HG03066 (cell line): ENCODE results near the gene KCNJ1.

ENCODE experiments used
- ATAC-seq: cut with Tn5 transposase; IDR thresholded peaks from one replicate; pipeline ENCODE4 v1.9.1; 2021; ENCODE audit warnings: low read depth; ENCODE audit not compliant: unreplicated experiment

KCNJ1 gene

DNA sequence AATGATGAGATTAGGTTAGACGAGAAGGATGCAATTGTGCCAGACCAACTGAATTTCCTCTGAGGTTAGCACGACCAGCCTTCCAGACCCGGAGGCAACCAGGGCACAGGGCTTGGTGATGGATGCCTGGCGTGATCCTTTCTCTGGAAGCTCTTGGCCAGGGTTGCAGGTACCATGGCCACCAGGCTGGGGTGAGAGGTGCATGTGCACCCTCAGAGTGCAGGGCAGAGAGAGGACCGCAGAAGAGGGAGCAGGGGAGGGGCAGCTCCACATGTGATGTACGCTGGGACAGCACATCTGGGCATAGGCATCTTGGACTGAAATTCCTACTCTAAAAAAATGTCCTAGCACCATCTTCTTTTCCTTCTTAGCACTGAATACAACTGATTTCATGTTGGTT, 10.9 kb downstream of the KCNJ1 start:
- ATAC-seq = no peak

DNA sequence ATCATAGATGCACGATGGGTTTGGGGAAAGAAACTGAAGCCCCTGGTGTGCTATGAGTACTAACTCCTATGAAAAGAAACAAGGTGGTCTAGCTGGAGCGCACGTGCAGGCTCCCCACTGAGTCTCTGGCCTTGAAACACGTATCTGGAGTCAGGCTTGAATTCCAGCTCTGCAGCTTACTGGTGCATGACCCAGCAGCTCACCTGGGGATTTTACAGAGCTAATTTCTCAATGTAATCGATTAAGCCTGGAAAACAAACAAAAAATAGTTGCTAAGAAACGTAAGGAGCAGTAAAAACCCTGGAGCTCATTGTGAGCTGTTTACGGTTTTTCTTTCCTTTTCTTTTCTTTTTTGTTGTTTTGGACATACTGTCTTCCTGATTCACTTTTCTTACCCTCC, 12.3 kb downstream of the KCNJ1 start:
- ATAC-seq = no peak

DNA sequence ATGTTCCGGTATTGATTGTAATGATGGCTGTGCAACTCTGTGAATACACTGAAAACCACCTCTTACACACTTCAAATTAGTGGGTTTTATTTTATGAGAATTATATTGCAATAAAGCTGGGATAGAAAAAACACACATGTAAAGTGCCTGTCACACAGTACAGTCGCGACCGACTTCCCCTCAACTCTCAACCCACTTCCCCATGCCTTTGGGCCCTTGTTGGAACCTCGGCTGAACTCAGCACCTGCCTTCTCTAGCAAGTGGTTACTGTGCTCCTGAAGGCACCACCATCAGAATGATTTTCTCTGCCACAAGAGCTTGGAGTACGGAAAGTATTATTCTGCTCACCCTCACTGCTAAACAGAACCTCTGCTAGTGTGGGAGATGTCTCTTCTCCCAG, 13.5 kb downstream of the KCNJ1 start:
- no peak for ATAC-seq

- ATAC-seq = no peak
Observed at GRCh38 chr11:128852327-128853023, 14.6 kb downstream of the KCNJ1 start.

GRCh38 chr11:128848815-128849455, 18.2 kb downstream of the KCNJ1 start:
- ATAC-seq = peak; percentile 81

- no peak for ATAC-seq
Observed at GRCh38 chr11:128846985-128847384, 20.1 kb downstream of the KCNJ1 start.

DNA sequence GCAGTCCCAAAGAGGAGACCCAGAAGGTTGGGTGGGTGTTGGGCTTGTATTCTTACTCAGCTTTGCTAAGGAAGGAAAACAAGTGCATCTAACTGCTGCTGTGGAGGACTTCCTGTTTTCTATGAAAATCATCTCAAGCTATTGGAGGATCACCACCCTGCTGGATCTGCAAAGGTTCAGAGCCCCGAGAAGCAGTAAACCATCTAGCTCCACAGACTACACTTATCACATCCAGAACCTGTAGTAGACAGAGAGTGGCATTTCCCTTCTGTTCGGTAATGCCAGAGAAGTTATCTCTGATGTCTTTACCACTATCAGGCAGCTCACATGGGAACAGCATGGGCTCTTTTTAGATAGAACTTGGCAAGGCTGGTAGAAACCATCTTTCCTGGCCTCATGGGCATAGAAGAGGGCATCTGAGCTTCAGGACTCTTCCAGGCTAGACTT, 21.7 kb downstream of the KCNJ1 start:
- ATAC-seq = no peak

DNA sequence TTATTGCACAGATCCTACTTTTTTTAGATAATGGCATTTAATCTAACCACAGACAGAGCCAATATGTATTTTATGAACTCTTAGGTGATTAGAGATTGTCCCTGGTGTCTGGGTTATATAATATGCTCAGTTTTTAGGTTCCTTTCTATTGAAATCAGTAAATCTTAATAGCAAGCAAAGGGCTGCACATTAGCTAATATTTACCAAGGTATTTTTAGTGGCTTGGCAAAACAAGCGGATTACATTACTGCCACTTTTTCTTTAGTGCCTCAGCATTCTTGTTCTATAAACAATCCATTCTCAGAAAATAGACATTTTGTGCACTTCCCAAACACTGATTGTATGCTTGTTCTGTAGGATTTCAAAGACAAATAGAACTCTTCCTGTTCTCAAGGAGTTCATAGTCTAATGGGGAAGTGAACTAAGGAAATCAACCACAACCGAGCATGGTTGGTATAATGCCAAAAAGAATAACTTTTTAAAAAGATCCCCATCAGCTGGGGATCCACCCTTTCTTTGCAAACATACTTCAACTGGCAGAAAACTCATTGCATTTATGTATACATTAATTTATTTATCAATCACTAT, 23.8 kb downstream of the KCNJ1 start:
- ATAC-seq = no peak

DNA sequence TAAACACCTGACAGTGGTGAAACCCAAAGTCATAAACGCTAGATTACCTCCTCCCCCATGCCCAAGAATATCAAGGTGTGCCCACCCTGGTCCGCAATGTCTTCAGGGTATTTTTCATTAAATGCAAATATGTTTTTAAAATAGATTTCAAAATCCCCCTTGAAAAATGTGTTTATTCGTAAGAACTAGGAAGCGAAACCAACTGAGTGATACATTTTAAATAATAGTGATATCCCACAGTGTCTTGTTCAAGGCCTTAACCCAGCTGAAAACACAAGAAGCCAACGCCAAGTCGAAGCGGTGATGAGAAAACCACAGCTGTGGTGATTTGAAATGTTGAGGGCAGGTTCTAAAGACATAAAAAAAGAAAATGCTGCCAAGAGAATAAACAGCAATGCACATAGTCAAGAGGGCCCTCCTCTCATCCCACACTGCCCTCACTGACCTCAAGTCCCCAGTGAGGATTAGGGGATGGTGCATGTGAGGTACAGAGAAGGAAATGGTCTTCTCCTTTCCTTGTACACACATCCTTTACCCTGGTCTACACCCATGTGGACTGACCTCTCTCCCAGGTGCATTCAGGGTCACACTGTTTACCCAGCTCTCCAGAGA, 25.5 kb downstream of the KCNJ1 start:
- peak; percentile 47 for ATAC-seq

DNA sequence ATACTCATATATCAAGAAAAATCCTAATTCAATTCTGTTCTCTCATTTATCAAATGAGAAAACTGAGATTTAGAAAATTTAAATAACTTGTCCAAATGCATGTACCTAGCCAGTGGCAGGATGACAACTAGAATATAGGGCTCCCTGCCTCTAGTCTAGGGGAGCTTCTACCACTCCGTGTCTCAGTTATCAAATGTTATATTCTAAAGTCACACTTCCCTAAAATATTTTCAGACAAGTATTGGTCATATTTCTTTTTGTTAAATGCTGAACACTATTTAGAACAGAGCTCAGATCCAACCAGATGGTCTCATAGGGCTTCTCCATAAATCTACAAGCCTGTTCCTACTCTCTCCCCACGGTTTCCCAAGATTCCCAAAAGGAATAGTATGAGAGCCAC, 26.3 kb downstream of the KCNJ1 start:
- ATAC-seq = no peak

- ATAC-seq = no peak
Observed at GRCh38 chr11:128840137-128840536, 27.0 kb downstream of the KCNJ1 start.

GRCh38 chr11:128839081-128839480, 28.0 kb downstream of the KCNJ1 start:
- no peak for ATAC-seq

DNA sequence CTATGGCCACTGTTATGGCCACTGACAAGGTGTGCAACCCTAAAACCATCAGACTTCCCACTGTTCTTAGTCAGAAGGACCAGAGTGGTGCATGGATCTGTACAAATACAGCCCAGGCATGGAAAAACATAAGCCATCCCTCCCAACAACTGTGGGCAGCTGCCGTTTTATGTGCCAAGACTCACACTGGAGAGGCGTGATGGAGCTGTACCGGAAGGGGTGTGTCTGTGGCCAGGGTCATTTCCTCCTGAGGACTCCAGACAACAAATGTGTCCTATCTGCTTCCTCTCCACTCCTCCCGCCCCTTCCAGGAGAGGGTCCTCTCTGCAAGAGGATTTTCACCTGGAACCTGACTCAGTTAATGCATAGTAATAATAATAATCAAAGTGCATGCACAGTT, 29.5 kb downstream of the KCNJ1 start:
- ATAC-seq = no peak

GRCh38 chr11:128835741-128836430, 31.2 kb downstream of the KCNJ1 start:
- ATAC-seq = no peak

DNA sequence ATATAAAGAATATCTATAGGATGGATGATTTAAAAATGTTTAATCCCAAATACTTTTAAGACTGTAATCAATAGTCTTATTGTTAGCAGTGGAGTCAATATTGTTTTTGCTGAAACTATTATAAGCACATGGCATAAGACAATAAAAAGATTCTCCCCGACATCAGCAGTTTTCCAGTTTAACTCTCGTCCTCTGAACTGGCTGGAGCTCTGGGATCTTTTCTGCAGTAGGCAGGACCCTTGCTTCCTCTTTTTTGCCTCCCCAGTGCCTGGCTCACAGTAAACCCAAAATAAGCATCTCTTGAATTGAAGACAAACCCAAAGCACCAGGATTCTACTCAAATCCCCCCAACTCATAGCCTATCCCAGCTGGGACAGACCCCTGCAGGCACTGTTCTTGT, 32.9 kb downstream of the KCNJ1 start:
- ATAC-seq = no peak

DNA sequence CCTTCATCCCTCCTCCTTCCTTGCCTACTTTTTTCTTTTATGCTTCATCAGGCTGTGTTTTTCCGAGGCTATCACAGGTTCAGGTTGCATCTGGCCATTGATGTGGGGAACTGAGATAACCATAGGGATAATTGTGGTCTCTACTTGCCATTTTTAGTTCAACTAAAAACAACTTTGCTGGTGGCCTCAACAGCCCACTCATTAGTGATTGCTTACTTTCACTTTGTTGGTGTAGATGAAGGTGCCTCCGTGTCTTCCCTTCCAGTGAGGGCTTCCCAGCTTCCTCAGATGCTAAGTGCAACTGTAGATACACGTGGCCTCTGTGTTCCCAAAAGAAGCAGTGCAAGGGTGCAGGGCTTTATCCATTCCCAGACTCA, 35.0 kb downstream of the KCNJ1 start:
- no peak for ATAC-seq

DNA sequence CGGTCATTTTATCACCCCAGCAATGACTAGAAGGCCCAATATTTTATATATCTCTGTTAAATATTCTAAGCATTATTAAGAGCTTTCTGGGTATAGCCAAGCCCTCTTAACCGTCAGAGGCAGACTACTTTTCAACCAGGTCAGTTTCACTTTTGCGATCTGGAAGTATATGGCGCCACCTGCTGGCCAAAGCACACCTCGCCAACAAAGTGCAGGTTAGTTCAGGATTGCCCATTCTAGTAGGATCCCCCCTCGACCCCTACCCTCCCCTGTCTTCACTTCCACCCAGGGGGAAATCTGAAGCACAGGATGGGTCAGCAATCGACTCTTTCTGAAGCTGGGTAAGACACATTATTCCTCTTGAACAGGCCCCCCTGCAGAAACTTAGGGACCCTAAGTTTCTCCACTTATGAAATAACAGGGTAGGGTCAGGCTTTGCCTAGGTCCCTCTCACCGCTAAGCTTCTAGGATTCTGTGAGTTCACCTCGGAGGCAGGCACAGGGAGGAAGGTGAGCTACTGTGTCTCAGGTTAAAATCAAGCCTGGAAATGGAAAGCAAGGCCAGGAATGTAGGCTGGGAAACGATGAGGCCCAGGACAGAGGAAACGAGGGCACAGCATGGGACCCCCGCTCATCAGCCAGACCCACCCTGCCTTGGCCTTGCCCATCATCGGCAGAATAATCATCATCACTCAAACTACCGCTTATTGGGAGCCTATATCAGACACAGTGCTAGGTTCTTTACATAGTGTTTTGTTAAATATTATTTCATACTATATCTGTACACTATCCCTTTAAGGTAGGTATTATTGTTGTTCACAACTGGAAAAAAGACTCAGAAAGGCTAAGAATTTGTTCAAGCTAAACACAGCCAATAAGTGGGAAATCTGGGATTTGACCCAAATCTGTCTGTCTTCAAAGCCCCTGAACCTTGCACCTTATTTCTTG, 35.6 kb downstream of the KCNJ1 start:
- ATAC-seq = peak; percentile 87

- peak; percentile 29 for ATAC-seq
Observed at GRCh38 chr11:128830290-128831173, 36.6 kb downstream of the KCNJ1 start.

- no peak for ATAC-seq
Observed at GRCh38 chr11:128828350-128828749, 38.7 kb downstream of the KCNJ1 start.
